K562 (cell line): Measurements from ENCODE around the gene FDPS. TPM values are rescaled to one million over a fixed set of nuclear protein-coding genes. Genes with fewer than 3 reads are reported as not detected.

Experiments used
- ATAC-seq: fragments of 200-7000 bp; cut with Tn5 transposase; 3 replicates; pipeline ENCODE4 v1.9.1; 2020; ENCODE audit warnings: moderate library complexity
- BruUV-seq: library from RNA; stranded (reverse); fragments of 400-500 nt; replicated peaks from 2 replicates; lab custom pipeline; 2021; lab: Mats Ljungman, UMichigan
- CTCF ChIA-PET: fragments of 300-600 bp; formaldehyde crosslinking; extraction: SDS; loops from one replicate; lab custom pipeline; 2021; ENCODE audit warnings: low intra/inter-chr PET ratio; lab: Yijun Ruan, JAX
- POLR2A ChIA-PET: fragments of 300-600, 350-650 bp; sonication (Branson Sonifier 250); formaldehyde crosslinking; extraction: SDS; loops from one replicate; lab custom pipeline; 2021; ENCODE audit warnings: antibody characterized with exemption, inconsistent platforms; lab: Yijun Ruan, JAX
- DNase-seq, 4 experiments: peaks; one replicate each; pipeline versions ENCODE4 v3.0.0 to v3.0.0-alpha.2; 2011 to 2018; ENCODE audit warnings: low spot score in 3 of 4, mixed read lengths in 3 of 4; ENCODE audit errors: extremely low read depth in 1 of 4
- FAIRE-seq: peaks from 2 replicates; lab custom pipeline; 2011; peaks lifted over from hg19 to GRCh38; lab: Jason Lieb, UNC
- H2AFZ ChIP-seq: 2 replicates; pipeline ENCODE4 v1.6.0; 2011; ENCODE audit warnings: low read depth, low read length, control low read depth, inconsistent platforms
- H3K27ac ChIP-seq: fragments of 200-600 bp; 3 replicates; pipeline ENCODE4 v1.8.0; 2011; ENCODE audit warnings: low read depth, mild to moderate bottlenecking, control low read depth, inconsistent platforms, low read length, moderate library complexity, mixed read lengths; ENCODE audit errors: extremely low read depth
- H3K27me3 ChIP-seq, 2 experiments: fragments of 300-600 bp in 1 of 2; 2 replicates in 1 of 2; 3 replicates in 1 of 2; pipeline versions ENCODE4 v1.6.0 to v1.8.0; 2011; ENCODE audit warnings: inconsistent platforms in 2 of 2, low read length in 2 of 2, mild to moderate bottlenecking in 1 of 2, mixed read lengths in 1 of 2, moderate library complexity in 1 of 2; ENCODE audit not compliant: control insufficient read depth in 2 of 2, insufficient read depth in 2 of 2
- H3K36me3 ChIP-seq: fragments of 300-600 bp; 3 replicates; pipeline ENCODE4 v1.8.0; 2011; ENCODE audit warnings: mild to moderate bottlenecking, low read length, inconsistent platforms; ENCODE audit not compliant: control insufficient read depth, insufficient read depth
- H3K4me1 ChIP-seq, 2 experiments: fragments of 200-600 bp in 1 of 2; replicated peaks in 1 of 2; 2 replicates in 1 of 2; 3 replicates in 1 of 2; pipeline versions ENCODE4 v1.5.1 to v1.8.0; 2011; ENCODE audit warnings: inconsistent platforms in 2 of 2, low read length in 2 of 2, mild to moderate bottlenecking in 1 of 2, mixed read lengths in 1 of 2, moderate library complexity in 1 of 2; ENCODE audit not compliant: control insufficient read depth in 2 of 2, insufficient read depth in 2 of 2
- H3K4me2 ChIP-seq: 2 replicates; pipeline ENCODE4 v1.6.1; 2011; ENCODE audit warnings: low read length, control low read depth, inconsistent platforms, mixed read lengths; ENCODE audit not compliant: insufficient read depth
- H3K4me3 ChIP-seq: fragments of 200-600 bp; sonication (generic), shearing (Covaris generic); 2 replicates; pipeline ENCODE4 v1.5.1; 2016; ENCODE audit warnings: control low read depth, inconsistent platforms
- H3K79me2 ChIP-seq: fragments of 200-600 bp; 3 replicates; pipeline ENCODE4 v1.8.0; 2011; ENCODE audit warnings: low read length, inconsistent platforms; ENCODE audit not compliant: control insufficient read depth, insufficient read depth
- H3K9ac ChIP-seq, 2 experiments: 2 replicates each; pipeline versions ENCODE4 v1.6.0 to v1.6.1; 2011; ENCODE audit warnings: low read depth in 2 of 2, low read length in 2 of 2, control low read depth in 1 of 2, inconsistent platforms in 1 of 2, mild to moderate bottlenecking in 1 of 2, mixed read lengths in 1 of 2; ENCODE audit not compliant: insufficient read depth in 1 of 2
- H3K9me1 ChIP-seq: one replicate; pipeline ENCODE4 v1.6.0; 2011; ENCODE audit warnings: inconsistent platforms, mild to moderate bottlenecking, low read length, moderate library complexity; ENCODE audit not compliant: control insufficient read depth, insufficient read depth
- H3K9me3 ChIP-seq: replicated peaks from 2 replicates; pipeline ENCODE4 v1.5.1; 2011; ENCODE audit warnings: low read depth, low read length, inconsistent platforms; ENCODE audit not compliant: control insufficient read depth, insufficient read depth
- H4K20me1 ChIP-seq: replicated peaks from 2 replicates; pipeline ENCODE4 v1.6.1; 2011; ENCODE audit warnings: low read length, inconsistent platforms, mixed read lengths; ENCODE audit not compliant: control insufficient read depth, insufficient read depth
- SNIP1 ChIP-seq: fragments of 450-650 bp; IDR thresholded peaks from 2 replicates; pipeline ENCODE4 v1.7.1; 2017; ENCODE audit warnings: low read depth, mild to moderate bottlenecking
- WGBS: fragments of 100-300 bp; shearing (Covaris generic); methylation state at CpG from one replicate; pipeline ENCODE4 v1.1.6; 2016; ENCODE audit warnings: low coverage, mixed read lengths; ENCODE audit not compliant: insufficient coverage; ENCODE audit errors: missing lambda C conversion rate; 5-methylcytosine and 5-hydroxymethylcytosine counted together
- in situ Hi-C: fragments of 300-500 bp; cut with MboI; formaldehyde crosslinking; loops from 4 replicates; pipeline ENCODE4 v1.15.0; 2018; ENCODE audit warnings: inconsistent platforms, mixed read lengths
- intact Hi-C: fragments of 100-400 bp; cut with micrococcal nuclease; formaldehyde crosslinking; loops from 2 replicates; pipeline ENCODE4 v1.14.2; 2022
- polyA plus RNA-seq, 8 experiments: library from polyadenylated mRNA; depleted of rRNA in 4 of 8; stranded (reverse) in 5 of 8; unstranded in 3 of 8; fragments of >200 nt; fragmentation: Nextera tagmentation in 2 of 8; fragmentation: Illumina TruSeq in 1 of 8; extraction: Ambion mirVana in 2 of 8; extraction: Trizol in 1 of 8; gene quantifications; 2 replicates each; pipeline versions ENCODE4 v1.2.1 to v1.2.3, GENCODE V29; 2011 to 2014; ENCODE audit warnings: inconsistent platforms in 1 of 8, missing spikeins in 1 of 8
- total RNA-seq, 7 experiments: library from RNA; depleted of rRNA in 6 of 7; stranded (reverse); fragments of >200 nt in 6 of 7; fragmentation: Illumina TruSeq in 2 of 7; extraction: Trizol in 2 of 7; gene quantifications; 2 replicates each; pipeline versions ENCODE4 v1.2.1 to v1.2.3, GENCODE V29; 2011 to 2021; ENCODE audit warnings: low replicate concordance in 1 of 7
- TF ChIP-seq, protein P1 (sequence below), 2 experiments: fragments of 450-650 bp; formaldehyde crosslinking in 1 of 2; IDR thresholded peaks; 2 replicates each; pipeline versions ENCODE4 v1.4.0 to v1.6.1; 2014 to 2020; ENCODE audit warnings: mild to moderate bottlenecking in 2 of 2, borderline replicate concordance in 1 of 2, low read depth in 1 of 2
- TF ChIP-seq, protein P2 (sequence below): fragments of 450-650 bp; IDR thresholded peaks from 2 replicates; pipeline ENCODE4 v1.6.1; 2018; ENCODE audit not compliant: partially characterized antibody

Gene FDPS
- total and polyA plus RNA-seq, 9 of the 15 experiments (the other 6 are each of a cell fraction or from before 2014, with no cell fraction given), result 247 to 884 (median 360) TPM

DNA sequence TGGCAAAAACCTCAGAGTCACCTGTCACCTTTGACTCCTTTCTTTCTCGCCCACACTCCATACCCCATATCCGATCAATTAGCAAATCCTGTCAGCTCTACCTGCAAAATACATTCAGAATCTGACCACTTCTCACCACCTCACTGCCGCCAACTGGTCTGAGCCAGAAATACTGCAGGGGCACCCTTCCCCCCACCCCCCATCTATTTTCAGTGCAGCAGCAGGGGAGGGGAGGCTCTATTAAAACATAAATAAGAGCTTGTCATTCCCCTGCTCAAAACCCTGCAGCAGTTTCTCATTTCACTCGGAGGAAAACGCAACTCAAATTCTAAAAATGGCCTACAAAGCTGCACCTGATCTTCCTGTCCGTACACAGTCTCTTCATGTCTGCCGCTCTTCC, 11.3 kb upstream of the FDPS start:
- Histone ChIP-seq H3K79me2 (peaks cover 39% of the 10 kb centered on the region), H3K4me3 (no peak overlapping the region), H3K4me2 (0 out of 2 replicates have a peak overlapping the region, but pooled peaks have one; percentile 31), H3K4me1 (peaks cover 15 to 44% of the 10 kb centered on the region in 2 experiments; a peak in 4 of 5 replicates), H2AFZ (no peak overlapping the region), H3K9me1 (no peaks in the 10 kb centered on the region), H3K36me3 (peaks cover 41% of the 10 kb centered on the region), H3K9me3 (no peaks in the 10 kb centered on the region), H4K20me1 (no peaks in the 10 kb centered on the region), H3K27me3 (no peaks in the 10 kb centered on the region), H3K27ac (no peak overlapping the region), H3K9ac (peak overlapping the region in 1 of 2 experiments; percentile 67; a peak in 1 of 4 replicates)
- FAIRE-seq (peak; percentile 26), ATAC-seq (no peak), DNase-seq (no peak)
- in situ Hi-C loops (no loop called here), intact Hi-C loops (no loop called here)
- 59% methylated on average over 7 of the region's 7 CpGs for WGBS
- ChIA-PET POLR2A (interaction anchor here (1.8 kb wide), 1 partner anchor 11 kb away, joined by 8 read pairs; the partner anchor contains the start of gene FDPS), CTCF (interaction anchor here (0.6 kb wide), 1 partner anchor 352 kb away, joined by 4 read pairs; no protein-coding TSS in a partner anchor)
- TF ChIP-seq SNIP1, result no peak
- TF ChIP-seq, protein P1, sequence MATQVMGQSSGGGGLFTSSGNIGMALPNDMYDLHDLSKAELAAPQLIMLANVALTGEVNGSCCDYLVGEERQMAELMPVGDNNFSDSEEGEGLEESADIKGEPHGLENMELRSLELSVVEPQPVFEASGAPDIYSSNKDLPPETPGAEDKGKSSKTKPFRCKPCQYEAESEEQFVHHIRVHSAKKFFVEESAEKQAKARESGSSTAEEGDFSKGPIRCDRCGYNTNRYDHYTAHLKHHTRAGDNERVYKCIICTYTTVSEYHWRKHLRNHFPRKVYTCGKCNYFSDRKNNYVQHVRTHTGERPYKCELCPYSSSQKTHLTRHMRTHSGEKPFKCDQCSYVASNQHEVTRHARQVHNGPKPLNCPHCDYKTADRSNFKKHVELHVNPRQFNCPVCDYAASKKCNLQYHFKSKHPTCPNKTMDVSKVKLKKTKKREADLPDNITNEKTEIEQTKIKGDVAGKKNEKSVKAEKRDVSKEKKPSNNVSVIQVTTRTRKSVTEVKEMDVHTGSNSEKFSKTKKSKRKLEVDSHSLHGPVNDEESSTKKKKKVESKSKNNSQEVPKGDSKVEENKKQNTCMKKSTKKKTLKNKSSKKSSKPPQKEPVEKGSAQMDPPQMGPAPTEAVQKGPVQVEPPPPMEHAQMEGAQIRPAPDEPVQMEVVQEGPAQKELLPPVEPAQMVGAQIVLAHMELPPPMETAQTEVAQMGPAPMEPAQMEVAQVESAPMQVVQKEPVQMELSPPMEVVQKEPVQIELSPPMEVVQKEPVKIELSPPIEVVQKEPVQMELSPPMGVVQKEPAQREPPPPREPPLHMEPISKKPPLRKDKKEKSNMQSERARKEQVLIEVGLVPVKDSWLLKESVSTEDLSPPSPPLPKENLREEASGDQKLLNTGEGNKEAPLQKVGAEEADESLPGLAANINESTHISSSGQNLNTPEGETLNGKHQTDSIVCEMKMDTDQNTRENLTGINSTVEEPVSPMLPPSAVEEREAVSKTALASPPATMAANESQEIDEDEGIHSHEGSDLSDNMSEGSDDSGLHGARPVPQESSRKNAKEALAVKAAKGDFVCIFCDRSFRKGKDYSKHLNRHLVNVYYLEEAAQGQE (IDR thresholded peaks at IDR 0.05; ENCODE audit: borderline replicate concordance), result peak; percentile 63
- TF ChIP-seq, protein P1 (CRISPR knock-in tag; IDR thresholded peaks at IDR 0.05; ENCODE audit: low read depth), result no peak
- TF ChIP-seq, protein P2, sequence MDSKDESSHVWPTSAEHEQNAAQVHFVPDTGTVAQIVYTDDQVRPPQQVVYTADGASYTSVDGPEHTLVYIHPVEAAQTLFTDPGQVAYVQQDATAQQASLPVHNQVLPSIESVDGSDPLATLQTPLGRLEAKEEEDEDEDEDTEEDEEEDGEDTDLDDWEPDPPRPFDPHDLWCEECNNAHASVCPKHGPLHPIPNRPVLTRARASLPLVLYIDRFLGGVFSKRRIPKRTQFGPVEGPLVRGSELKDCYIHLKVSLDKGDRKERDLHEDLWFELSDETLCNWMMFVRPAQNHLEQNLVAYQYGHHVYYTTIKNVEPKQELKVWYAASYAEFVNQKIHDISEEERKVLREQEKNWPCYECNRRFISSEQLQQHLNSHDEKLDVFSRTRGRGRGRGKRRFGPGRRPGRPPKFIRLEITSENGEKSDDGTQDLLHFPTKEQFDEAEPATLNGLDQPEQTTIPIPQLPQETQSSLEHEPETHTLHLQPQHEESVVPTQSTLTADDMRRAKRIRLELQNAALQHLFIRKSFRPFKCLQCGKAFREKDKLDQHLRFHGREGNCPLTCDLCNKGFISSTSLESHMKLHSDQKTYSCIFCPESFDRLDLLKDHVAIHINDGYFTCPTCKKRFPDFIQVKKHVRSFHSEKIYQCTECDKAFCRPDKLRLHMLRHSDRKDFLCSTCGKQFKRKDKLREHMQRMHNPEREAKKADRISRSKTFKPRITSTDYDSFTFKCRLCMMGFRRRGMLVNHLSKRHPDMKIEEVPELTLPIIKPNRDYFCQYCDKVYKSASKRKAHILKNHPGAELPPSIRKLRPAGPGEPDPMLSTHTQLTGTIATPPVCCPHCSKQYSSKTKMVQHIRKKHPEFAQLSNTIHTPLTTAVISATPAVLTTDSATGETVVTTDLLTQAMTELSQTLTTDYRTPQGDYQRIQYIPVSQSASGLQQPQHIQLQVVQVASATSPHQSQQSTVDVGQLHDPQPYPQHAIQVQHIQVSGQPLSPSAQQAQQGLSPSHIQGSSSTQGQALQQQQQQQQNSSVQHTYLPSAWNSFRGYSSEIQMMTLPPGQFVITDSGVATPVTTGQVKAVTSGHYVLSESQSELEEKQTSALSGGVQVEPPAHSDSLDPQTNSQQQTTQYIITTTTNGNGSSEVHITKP, result peak; percentile 31
- BruUV-seq, result no TSS peak
